ENCODE measurements around the gene CEMP1. TPM values are rescaled to one million over a fixed set of nuclear protein-coding genes. Genes with fewer than 3 reads are reported as not detected.

Gene CEMP1
- total RNA-seq, 1 experiment from 2014 or later = not detected

DNA sequence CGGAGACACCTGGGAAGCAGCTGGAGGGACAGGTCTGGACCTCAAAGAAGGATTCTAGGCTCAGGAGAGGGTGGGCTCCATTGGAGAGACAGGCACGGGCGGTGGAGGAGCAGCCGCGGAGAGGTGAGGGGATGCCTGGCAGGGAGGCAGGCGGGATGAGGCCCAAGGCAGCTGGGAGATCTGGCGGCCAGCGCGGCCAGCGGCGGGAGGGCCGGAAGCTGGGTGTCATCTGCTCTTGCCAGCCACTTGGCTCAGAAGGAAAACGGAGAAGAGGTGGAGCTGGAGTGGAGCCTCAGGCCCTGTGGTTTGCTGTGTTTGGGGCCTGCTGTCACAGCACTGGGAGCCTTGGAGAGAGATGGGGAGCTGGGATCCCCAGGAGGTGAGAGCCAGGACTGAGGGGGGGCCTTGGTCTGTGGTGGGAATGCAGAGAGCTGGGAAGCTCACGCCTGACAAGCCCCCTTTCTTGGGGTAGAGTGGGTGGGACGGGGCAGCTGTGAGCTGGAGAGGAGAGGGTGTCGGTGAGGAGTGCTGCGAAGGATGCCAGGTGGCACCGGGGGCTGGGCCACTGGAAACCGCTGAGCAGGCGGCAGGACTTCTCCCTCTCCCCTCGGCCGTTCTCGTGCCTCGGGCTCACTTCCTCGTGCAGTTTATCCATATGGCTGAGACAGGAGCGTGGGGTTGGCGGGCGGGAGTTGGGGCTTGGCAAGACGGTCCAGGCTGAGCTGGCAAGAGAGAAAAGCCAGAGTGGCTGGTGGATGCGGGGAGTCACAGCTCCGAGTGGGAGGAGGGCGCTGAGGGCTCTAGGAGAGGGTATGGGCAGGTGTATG lies 48.3 kb downstream of the CEMP1 start:
- Histone ChIP-seq H3K36me3 (ENCODE audit: control insufficient read depth, insufficient read depth, low read length) (no peaks in the 10 kb centered on the region), H3K9me3 (ENCODE audit: control insufficient read depth, insufficient read depth, low read depth, low read length) (no peaks in the 10 kb centered on the region), H3K27ac (ENCODE audit: low read length) (no peak overlapping the region), H3K4me3 (ENCODE audit: low read depth in 2 of 2, low read length in 2 of 2) (no peak overlapping the region), H3K4me1 (ENCODE audit: control insufficient read depth, insufficient read depth, low read length) (peaks cover 8% of the 10 kb centered on the region; the same call in 1 of the 2 replicates), H3K27me3 (ENCODE audit: control insufficient read depth, insufficient read depth, low read length) (no peaks in the 10 kb centered on the region)
- ChIA-PET CTCF (no interaction called here), POLR2A (no interaction called here)
- ATAC-seq = no peak
- TF ChIP-seq, protein P1, sequence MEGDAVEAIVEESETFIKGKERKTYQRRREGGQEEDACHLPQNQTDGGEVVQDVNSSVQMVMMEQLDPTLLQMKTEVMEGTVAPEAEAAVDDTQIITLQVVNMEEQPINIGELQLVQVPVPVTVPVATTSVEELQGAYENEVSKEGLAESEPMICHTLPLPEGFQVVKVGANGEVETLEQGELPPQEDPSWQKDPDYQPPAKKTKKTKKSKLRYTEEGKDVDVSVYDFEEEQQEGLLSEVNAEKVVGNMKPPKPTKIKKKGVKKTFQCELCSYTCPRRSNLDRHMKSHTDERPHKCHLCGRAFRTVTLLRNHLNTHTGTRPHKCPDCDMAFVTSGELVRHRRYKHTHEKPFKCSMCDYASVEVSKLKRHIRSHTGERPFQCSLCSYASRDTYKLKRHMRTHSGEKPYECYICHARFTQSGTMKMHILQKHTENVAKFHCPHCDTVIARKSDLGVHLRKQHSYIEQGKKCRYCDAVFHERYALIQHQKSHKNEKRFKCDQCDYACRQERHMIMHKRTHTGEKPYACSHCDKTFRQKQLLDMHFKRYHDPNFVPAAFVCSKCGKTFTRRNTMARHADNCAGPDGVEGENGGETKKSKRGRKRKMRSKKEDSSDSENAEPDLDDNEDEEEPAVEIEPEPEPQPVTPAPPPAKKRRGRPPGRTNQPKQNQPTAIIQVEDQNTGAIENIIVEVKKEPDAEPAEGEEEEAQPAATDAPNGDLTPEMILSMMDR (IDR thresholded peaks at IDR 0.05) = no peak
- TF ChIP-seq, protein P2, sequence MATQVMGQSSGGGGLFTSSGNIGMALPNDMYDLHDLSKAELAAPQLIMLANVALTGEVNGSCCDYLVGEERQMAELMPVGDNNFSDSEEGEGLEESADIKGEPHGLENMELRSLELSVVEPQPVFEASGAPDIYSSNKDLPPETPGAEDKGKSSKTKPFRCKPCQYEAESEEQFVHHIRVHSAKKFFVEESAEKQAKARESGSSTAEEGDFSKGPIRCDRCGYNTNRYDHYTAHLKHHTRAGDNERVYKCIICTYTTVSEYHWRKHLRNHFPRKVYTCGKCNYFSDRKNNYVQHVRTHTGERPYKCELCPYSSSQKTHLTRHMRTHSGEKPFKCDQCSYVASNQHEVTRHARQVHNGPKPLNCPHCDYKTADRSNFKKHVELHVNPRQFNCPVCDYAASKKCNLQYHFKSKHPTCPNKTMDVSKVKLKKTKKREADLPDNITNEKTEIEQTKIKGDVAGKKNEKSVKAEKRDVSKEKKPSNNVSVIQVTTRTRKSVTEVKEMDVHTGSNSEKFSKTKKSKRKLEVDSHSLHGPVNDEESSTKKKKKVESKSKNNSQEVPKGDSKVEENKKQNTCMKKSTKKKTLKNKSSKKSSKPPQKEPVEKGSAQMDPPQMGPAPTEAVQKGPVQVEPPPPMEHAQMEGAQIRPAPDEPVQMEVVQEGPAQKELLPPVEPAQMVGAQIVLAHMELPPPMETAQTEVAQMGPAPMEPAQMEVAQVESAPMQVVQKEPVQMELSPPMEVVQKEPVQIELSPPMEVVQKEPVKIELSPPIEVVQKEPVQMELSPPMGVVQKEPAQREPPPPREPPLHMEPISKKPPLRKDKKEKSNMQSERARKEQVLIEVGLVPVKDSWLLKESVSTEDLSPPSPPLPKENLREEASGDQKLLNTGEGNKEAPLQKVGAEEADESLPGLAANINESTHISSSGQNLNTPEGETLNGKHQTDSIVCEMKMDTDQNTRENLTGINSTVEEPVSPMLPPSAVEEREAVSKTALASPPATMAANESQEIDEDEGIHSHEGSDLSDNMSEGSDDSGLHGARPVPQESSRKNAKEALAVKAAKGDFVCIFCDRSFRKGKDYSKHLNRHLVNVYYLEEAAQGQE (IDR thresholded peaks at IDR 0.05; ENCODE audit: insufficient read depth in 1 of 2, low read depth in 2 of 2, low read length in 1 of 2) = no peak
- no peak for TF ChIP-seq POLR2AphosphoS5 (IDR thresholded peaks at IDR 0.05; ENCODE audit: low read depth, low read length)
- no peak for TF ChIP-seq SIN3A (IDR thresholded peaks at IDR 0.05; ENCODE audit: borderline replicate concordance, insufficient read depth, low read depth, low read length)
- TF ChIP-seq TCF7L2 (IDR thresholded peaks at IDR 0.05; ENCODE audit: low read depth, low read length) = no peak
- intact Hi-C loops (cut with micrococcal nuclease; ENCODE audit: unreplicated experiment) = no loop called here
- in situ Hi-C loops (cut with HindIII; ENCODE audit: low pct_unique_long_range_greater_than_20kb, low sequenced_read_pairs) = no loop called here
- no peak for DNase-seq (ENCODE audit: low read depth, low spot score)
- no TSS peak for BruUV-seq (replicated peaks)

DNA sequence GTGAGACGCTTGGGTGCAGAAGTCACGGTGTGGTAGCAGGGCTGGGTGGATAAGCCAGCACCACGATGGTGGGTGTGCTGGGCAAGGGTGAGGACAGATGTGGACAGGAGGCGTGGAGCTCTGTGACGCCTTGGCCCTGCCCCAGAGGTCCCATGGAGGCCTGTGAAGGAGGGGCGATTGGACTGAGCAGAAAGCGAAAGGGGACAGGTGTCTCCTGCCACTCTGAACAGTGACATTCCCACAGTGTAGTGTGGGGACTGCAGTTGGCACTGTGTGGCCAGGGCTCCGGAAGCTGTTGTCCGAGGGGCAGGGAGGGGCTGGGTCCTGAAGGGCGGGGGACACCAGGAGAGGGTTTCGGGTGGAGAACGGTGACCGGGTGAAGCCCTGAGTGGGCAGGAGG lies 49.0 kb downstream of the CEMP1 start:
- CTCF ChIA-PET = no interaction called here
- POLR2A ChIA-PET = no interaction called here
- Histone ChIP-seq H3K27ac (ENCODE audit: low read length) (no peak overlapping the region), H3K27me3 (ENCODE audit: control insufficient read depth, insufficient read depth, low read length) (no peaks in the 10 kb centered on the region), H3K4me1 (ENCODE audit: control insufficient read depth, insufficient read depth, low read length) (peaks cover 5% of the 10 kb centered on the region; the same call in 1 of the 2 replicates), H3K9me3 (ENCODE audit: control insufficient read depth, insufficient read depth, low read depth, low read length) (no peaks in the 10 kb centered on the region), H3K36me3 (ENCODE audit: control insufficient read depth, insufficient read depth, low read length) (no peaks in the 10 kb centered on the region), H3K4me3 (ENCODE audit: low read depth in 2 of 2, low read length in 2 of 2) (no peak overlapping the region)
- intact Hi-C loops (cut with micrococcal nuclease; ENCODE audit: unreplicated experiment) (no loop called here), in situ Hi-C loops (cut with HindIII; ENCODE audit: low pct_unique_long_range_greater_than_20kb, low sequenced_read_pairs) (no loop called here)
- no TSS peak for BruUV-seq (replicated peaks)
- ATAC-seq (no peak), DNase-seq (ENCODE audit: low read depth, low spot score) (no peak)
- TF ChIP-seq SIN3A (IDR thresholded peaks at IDR 0.05; ENCODE audit: borderline replicate concordance, insufficient read depth, low read depth, low read length) (no peak), TCF7L2 (IDR thresholded peaks at IDR 0.05; ENCODE audit: low read depth, low read length) (no peak), POLR2AphosphoS5 (IDR thresholded peaks at IDR 0.05; ENCODE audit: low read depth, low read length) (no peak)
- TF ChIP-seq, protein P1 (IDR thresholded peaks at IDR 0.05) = no peak
- TF ChIP-seq, protein P2 (IDR thresholded peaks at IDR 0.05; ENCODE audit: insufficient read depth in 1 of 2, low read depth in 2 of 2, low read length in 1 of 2) = no peak

Data from Panc1 (cell line).